Neural cell (in vitro differentiated cells): ENCODE measurements around the gene STK32A.

Source experiments
- CTCF ChIP-seq: fragments of 450-650 bp; IDR thresholded peaks from 2 replicates; pipeline ENCODE4 v1.5.1; 2014; ENCODE audit warnings: antibody characterized with exemption, mild to moderate bottlenecking, moderate library complexity; ENCODE audit not compliant: poor library complexity, severe bottlenecking
- EP300 ChIP-seq: fragments of 450-650 bp; conservative IDR thresholded peaks from 2 replicates; pipeline ENCODE4 v1.6.1; 2014; ENCODE audit warnings: antibody characterized with exemption, mild to moderate bottlenecking, moderate library complexity; ENCODE audit not compliant: poor library complexity, severe bottlenecking
- EZH2 ChIP-seq: fragments of 200-600, 300-800 bp; shearing (Covaris generic), sonication (generic); IDR thresholded peaks from 2 replicates; pipeline ENCODE4 v1.6.1; 2014; ENCODE audit warnings: antibody characterized with exemption, low read length, borderline replicate concordance, mild to moderate bottlenecking; ENCODE audit not compliant: insufficient read depth, poor library complexity, severe bottlenecking
- POLR2AphosphoS5 ChIP-seq: IDR thresholded peaks from 2 replicates; pipeline ENCODE4 v1.6.1; 2012
- RAD21 ChIP-seq: fragments of 450-650 bp; conservative IDR thresholded peaks from 2 replicates; pipeline ENCODE4 v1.6.1; 2014; ENCODE audit warnings: antibody characterized with exemption, mild to moderate bottlenecking, moderate library complexity
- REST ChIP-seq: IDR thresholded peaks from 2 replicates; pipeline ENCODE4 v1.6.1; 2012; ENCODE audit warnings: borderline replicate concordance
- SMC3 ChIP-seq: fragments of 450-650 bp; conservative IDR thresholded peaks from 2 replicates; pipeline ENCODE4 v1.6.1; 2014; ENCODE audit warnings: antibody characterized with exemption, mild to moderate bottlenecking, moderate library complexity; ENCODE audit not compliant: poor library complexity

GRCh38 chr5:147371290-147371689 lies 136.5 kb downstream of the STK32A start:
- TF ChIP-seq CTCF (no peak), EZH2 (no peak), REST (no peak), EP300 (no peak), SMC3 (no peak), RAD21 (no peak), POLR2AphosphoS5 (no peak)
